Liver (tissue), 3 donors: ENCODE measurements around the gene FASTK.

Source experiments
- NR2F2 ChIP-seq: IDR thresholded peaks from 2 replicates; pipeline ENCODE4 v1.6.1; 2016; ENCODE audit warnings: antibody characterized with exemption
- RAD21 ChIP-seq, 2 donors: IDR thresholded peaks; 2 replicates each; pipeline ENCODE4 v1.6.1; 2016; ENCODE audit warnings: antibody characterized with exemption in 2 of 2, mild to moderate bottlenecking in 2 of 2
- SP1 ChIP-seq: IDR thresholded peaks from 2 replicates; pipeline ENCODE4 v1.6.1; 2018; ENCODE audit warnings: antibody characterized with exemption, mild to moderate bottlenecking
- TF ChIP-seq, protein P1 (sequence below): fragments of 150-350 bp; IDR thresholded peaks from 2 replicates; pipeline ENCODE4 v1.5.1; 2017; ENCODE audit warnings: improper control_type of control experiment, low read depth, low read length; ENCODE audit not compliant: missing input control
- TF ChIP-seq, protein P2 (sequence below): IDR thresholded peaks from 2 replicates; pipeline ENCODE4 v1.6.1; 2016; ENCODE audit warnings: antibody characterized with exemption
- TF ChIP-seq, protein P3 (sequence below): IDR thresholded peaks from 2 replicates; pipeline ENCODE4 v1.6.1; 2016; ENCODE audit warnings: antibody characterized with exemption
- donor health status: healthy.
- donor health status: healthy.

- TF ChIP-seq, protein P1, sequence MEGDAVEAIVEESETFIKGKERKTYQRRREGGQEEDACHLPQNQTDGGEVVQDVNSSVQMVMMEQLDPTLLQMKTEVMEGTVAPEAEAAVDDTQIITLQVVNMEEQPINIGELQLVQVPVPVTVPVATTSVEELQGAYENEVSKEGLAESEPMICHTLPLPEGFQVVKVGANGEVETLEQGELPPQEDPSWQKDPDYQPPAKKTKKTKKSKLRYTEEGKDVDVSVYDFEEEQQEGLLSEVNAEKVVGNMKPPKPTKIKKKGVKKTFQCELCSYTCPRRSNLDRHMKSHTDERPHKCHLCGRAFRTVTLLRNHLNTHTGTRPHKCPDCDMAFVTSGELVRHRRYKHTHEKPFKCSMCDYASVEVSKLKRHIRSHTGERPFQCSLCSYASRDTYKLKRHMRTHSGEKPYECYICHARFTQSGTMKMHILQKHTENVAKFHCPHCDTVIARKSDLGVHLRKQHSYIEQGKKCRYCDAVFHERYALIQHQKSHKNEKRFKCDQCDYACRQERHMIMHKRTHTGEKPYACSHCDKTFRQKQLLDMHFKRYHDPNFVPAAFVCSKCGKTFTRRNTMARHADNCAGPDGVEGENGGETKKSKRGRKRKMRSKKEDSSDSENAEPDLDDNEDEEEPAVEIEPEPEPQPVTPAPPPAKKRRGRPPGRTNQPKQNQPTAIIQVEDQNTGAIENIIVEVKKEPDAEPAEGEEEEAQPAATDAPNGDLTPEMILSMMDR, result no peak
- no peak for TF ChIP-seq SP1
- no peak for TF ChIP-seq NR2F2
- TF ChIP-seq, protein P2, sequence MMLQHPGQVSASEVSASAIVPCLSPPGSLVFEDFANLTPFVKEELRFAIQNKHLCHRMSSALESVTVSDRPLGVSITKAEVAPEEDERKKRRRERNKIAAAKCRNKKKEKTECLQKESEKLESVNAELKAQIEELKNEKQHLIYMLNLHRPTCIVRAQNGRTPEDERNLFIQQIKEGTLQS, result no peak
- TF ChIP-seq RAD21 (IDR thresholded peaks at IDR 0.05), result no peak
- TF ChIP-seq, protein P3, sequence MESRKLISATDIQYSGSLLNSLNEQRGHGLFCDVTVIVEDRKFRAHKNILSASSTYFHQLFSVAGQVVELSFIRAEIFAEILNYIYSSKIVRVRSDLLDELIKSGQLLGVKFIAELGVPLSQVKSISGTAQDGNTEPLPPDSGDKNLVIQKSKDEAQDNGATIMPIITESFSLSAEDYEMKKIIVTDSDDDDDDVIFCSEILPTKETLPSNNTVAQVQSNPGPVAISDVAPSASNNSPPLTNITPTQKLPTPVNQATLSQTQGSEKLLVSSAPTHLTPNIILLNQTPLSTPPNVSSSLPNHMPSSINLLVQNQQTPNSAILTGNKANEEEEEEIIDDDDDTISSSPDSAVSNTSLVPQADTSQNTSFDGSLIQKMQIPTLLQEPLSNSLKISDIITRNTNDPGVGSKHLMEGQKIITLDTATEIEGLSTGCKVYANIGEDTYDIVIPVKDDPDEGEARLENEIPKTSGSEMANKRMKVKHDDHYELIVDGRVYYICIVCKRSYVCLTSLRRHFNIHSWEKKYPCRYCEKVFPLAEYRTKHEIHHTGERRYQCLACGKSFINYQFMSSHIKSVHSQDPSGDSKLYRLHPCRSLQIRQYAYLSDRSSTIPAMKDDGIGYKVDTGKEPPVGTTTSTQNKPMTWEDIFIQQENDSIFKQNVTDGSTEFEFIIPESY, result no peak
Observed at GRCh38 chr7:151102991-151103390, 22.4 kb upstream of the FASTK start.
